Right renal pelvis (tissue), 4 donors: ENCODE measurements around the gene SPPL2C. TPM values are rescaled to one million over a fixed set of nuclear protein-coding genes. Genes with fewer than 3 reads are reported as not detected.
A peak's percentile ranks its signal among the peaks of the same experiment; 100 is the strongest.

Source experiments
- DNase-seq, 4 donors: peaks; one replicate each; pipeline ENCODE4 v3.0.0-alpha.2; 2013; ENCODE audit warnings: low read depth in 4 of 4, low spot score in 3 of 4, missing footprints in 1 of 4
- polyA plus RNA-seq, 4 donors: library from polyadenylated mRNA; unstranded; fragments of 120-200 nt; gene quantifications; one replicate each; pipeline ENCODE4 v1.2.1, GENCODE V29; 2013; ENCODE audit not compliant: insufficient read length in 4 of 4

Gene SPPL2C
- polyA plus RNA-seq, 4 donors, result not detected

GRCh38 chr17:45871718-45872117 is 27.0 kb downstream of the SPPL2C start:
- no peak for DNase-seq

GRCh38 chr17:45873728-45874127 is 29.0 kb downstream of the SPPL2C start:
- DNase-seq, result no peak

- no peak for DNase-seq
These were observed 29.5 kb downstream of the SPPL2C start for GRCh38 chr17:45874151-45874550.

DNA sequence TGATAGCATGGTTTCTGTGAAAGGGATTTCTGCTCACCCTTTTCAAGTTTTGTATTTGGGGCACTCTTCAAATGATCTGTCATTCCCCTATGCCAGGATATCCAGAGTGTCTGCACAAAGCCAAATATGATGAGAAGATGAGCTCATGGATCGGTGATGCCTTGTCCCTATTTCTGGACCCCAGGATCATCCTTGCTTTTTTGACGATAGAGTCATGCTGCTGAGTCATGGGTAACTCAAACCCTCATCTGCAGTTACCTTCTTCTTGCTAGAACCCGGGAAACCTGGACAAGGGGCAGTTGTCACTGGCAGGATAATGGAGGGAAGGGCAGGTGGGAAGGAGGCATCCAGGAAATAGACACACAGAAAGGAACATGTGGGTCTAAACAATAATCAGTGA is 31.9 kb downstream of the SPPL2C start:
- DNase-seq, result no peak

- no peak for DNase-seq
These were observed 32.8 kb downstream of the SPPL2C start for GRCh38 chr17:45877467-45877866.

GRCh38 chr17:45883063-45883462 is 38.4 kb downstream of the SPPL2C start:
- DNase-seq, result no peak

- no peak for DNase-seq
These were observed 42.2 kb downstream of the SPPL2C start for GRCh38 chr17:45886852-45887251.

DNA sequence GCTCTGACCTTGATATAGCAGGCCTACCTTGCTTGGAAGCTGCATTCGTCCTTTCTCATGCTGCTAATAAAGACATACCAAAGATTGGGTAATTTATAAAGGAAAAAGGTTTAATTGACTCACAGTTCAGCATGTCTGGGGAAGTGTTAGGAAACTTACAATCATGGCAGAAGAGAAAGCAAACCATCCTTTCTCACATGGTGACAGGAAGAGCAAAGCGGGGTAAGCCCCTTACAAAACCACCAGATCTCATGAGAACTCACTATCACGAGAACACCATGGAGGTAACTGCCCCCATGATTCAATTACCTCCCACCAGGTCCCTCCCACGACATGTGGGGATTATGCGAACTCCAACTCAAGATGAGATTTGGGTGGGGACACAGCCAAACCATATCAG is 43.7 kb downstream of the SPPL2C start:
- no peak for DNase-seq

DNA sequence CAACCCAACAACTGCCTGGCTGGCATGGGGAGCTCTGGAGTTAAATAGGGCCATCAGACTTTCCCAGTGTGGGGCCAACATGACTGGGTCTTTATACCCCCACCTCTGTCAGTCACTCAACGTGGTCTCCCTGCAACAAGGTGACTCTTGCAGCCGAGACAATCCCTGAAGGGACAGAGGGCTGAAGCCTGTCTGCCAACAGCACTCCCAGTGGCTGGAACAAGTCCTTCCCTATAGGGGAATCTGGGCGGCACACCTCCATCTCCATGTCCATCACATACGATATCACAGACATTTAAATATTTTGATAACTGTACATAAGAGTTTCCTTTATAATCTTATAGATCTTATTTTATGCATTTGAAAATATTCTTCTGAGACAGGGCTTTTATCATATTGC is 44.9 kb downstream of the SPPL2C start:
- DNase-seq, result no peak

- DNase-seq, result no peak
These were observed 49.0 kb downstream of the SPPL2C start for GRCh38 chr17:45893725-45894021.

DNA sequence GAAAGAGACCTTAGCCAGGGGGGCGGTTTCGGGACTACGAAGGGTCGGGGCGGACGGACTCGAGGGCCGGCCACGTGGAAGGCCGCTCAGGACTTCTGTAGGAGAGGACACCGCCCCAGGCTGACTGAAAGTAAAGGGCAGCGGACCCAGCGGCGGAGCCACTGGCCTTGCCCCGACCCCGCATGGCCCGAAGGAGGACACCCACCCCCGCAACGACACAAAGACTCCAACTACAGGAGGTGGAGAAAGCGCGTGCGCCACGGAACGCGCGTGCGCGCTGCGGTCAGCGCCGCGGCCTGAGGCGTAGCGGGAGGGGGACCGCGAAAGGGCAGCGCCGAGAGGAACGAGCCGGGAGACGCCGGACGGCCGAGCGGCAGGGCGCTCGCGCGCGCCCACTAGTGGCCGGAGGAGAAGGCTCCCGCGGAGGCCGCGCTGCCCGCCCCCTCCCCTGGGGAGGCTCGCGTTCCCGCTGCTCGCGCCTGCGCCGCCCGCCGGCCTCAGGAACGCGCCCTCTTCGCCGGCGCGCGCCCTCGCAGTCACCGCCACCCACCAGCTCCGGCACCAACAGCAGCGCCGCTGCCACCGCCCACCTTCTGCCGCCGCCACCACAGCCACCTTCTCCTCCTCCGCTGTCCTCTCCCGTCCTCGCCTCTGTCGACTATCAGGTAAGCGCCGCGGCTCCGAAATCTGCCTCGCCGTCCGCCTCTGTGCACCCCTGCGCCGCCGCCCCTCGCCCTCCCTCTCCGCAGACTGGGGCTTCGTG is 49.5 kb downstream of the SPPL2C start, which contains the start of gene MAPT:
Gene MAPT (plus strand): TSS at position 533 of the 763 bp plus-strand sequence. CDS start 67,784 bp downstream, outside the sequence.
- DNase-seq, result peak; percentile 88 to 93 (median 90)

GRCh38 chr17:45895304-45895968 is 50.8 kb downstream of the SPPL2C start:
- no peak for DNase-seq

GRCh38 chr17:45895969-45896785 is 51.5 kb downstream of the SPPL2C start:
- no peak for DNase-seq

Other genes starting within 250 kb of the SPPL2C start
- gene CRHR1, start 60.6 kb upstream of the SPPL2C start, polyA plus RNA-seq, result 1 to 10 TPM in 1 of 4 donors, under 1 TPM in 3; 0.14 to 1.6 (median 0.45) TPM
- gene MAPT, start 49.7 kb downstream of the SPPL2C start, polyA plus RNA-seq, result 10 to 100 TPM in 2 of 4 donors, 1 to 10 TPM in 2; 8.8 to 12.7 (median 10.3) TPM
- gene STH, start 154.4 kb downstream of the SPPL2C start, polyA plus RNA-seq, result not detected